Hepatocyte (in vitro differentiated cells): Measurements from ENCODE around the gene TRIM22. TPM values are rescaled to one million over a fixed set of nuclear protein-coding genes. Genes with fewer than 3 reads are reported as not detected.
"Not testable (repeated sequence)": the region's sequence is repeated elsewhere in the genome, so short reads cannot be mapped to it uniquely, and the experiment has no call there.

Source experiments
- DNase-seq: peaks from one replicate; pipeline ENCODE4 v3.0.0-alpha.2; 2016; ENCODE audit warnings: low spot score
- H2AFZ ChIP-seq: fragments of 200-600 bp; sonication (generic); 2 replicates; pipeline ENCODE4 v1.6.0; 2016; ENCODE audit warnings: antibody characterized with exemption, mild to moderate bottlenecking
- H3K27ac ChIP-seq: fragments of 200-600 bp; sonication (generic); 2 replicates; pipeline ENCODE4 v1.5.1; 2016; ENCODE audit warnings: mild to moderate bottlenecking
- H3K27me3 ChIP-seq: fragments of 200-600 bp; sonication (generic); 2 replicates; pipeline ENCODE4 v1.6.1; 2016
- H3K36me3 ChIP-seq: fragments of 200-600 bp; sonication (generic); replicated peaks from 2 replicates; pipeline ENCODE4 v1.5.1; 2016; ENCODE audit warnings: low read depth; ENCODE audit not compliant: insufficient read depth
- H3K4me1 ChIP-seq: fragments of 200-600 bp; sonication (generic); 2 replicates; pipeline ENCODE4 v1.5.1; 2016; ENCODE audit warnings: mild to moderate bottlenecking, moderate library complexity; ENCODE audit not compliant: insufficient read depth
- H3K4me2 ChIP-seq: fragments of 200-600 bp; sonication (generic); 2 replicates; pipeline ENCODE4 v1.6.0; 2016
- H3K4me3 ChIP-seq: fragments of 200-600 bp; sonication (generic); 2 replicates; pipeline ENCODE4 v1.5.1; 2016; ENCODE audit warnings: mild to moderate bottlenecking
- H3K79me2 ChIP-seq: fragments of 200-600 bp; sonication (generic); 2 replicates; pipeline ENCODE4 v1.6.0; 2017; ENCODE audit warnings: mild to moderate bottlenecking
- H3K9me2 ChIP-seq: fragments of 200-600 bp; sonication (generic); replicated peaks from 2 replicates; pipeline ENCODE4 v1.6.0; 2017; ENCODE audit warnings: mild to moderate bottlenecking; ENCODE audit not compliant: insufficient read depth
- H3K9me3 ChIP-seq: fragments of 200-600 bp; sonication (generic); 2 replicates; pipeline ENCODE4 v1.5.1; 2016; ENCODE audit warnings: low read depth, mild to moderate bottlenecking
- H4K20me1 ChIP-seq: fragments of 200-600 bp; sonication (generic); 2 replicates; pipeline ENCODE4 v1.6.0; 2016; ENCODE audit warnings: mild to moderate bottlenecking; ENCODE audit not compliant: insufficient read depth, poor library complexity, severe bottlenecking
- EZH2 ChIP-seq: fragments of 200-600 bp; sonication (generic); IDR thresholded peaks from 2 replicates; pipeline ENCODE4 v1.6.1; 2016; ENCODE audit warnings: antibody characterized with exemption, mild to moderate bottlenecking, borderline replicate concordance
- EZH2phosphoT487 ChIP-seq: fragments of 200-600 bp; sonication (generic); IDR thresholded peaks from one replicate; pipeline ENCODE4 v1.6.1; 2018; ENCODE audit warnings: antibody characterized with exemption, mild to moderate bottlenecking, low read depth, moderate library complexity; ENCODE audit not compliant: unreplicated experiment, severe bottlenecking
- WGBS: methylation state at CpG from one replicate; pipeline ENCODE4 v1.1.6; 2016; ENCODE audit warnings: low lambda C conversion rate; ENCODE audit errors: missing lambda C conversion rate; 5-methylcytosine and 5-hydroxymethylcytosine counted together
- polyA plus RNA-seq: library from polyadenylated mRNA; unstranded; fragments of >200 nt; fragmentation: Nextera tagmentation; extraction: Ambion mirVana; gene quantifications from 2 replicates; pipeline ENCODE4 v1.2.1, GENCODE V29; 2016
- total RNA-seq: library from RNA; depleted of rRNA; stranded (reverse); fragments of >200 nt; gene quantifications from 2 replicates; pipeline ENCODE4 v1.2.3, GENCODE V29; 2014
- TF ChIP-seq, protein P1 (sequence below): fragments of 200-600 bp; sonication (generic); IDR thresholded peaks from 2 replicates; pipeline ENCODE4 v1.5.1; 2016; ENCODE audit warnings: antibody characterized with exemption, mild to moderate bottlenecking; ENCODE audit not compliant: poor library complexity

TRIM22 gene
- total and polyA plus RNA-seq, 2 experiments from 2014 or later, result 9.3 to 15.4 TPM

DNA sequence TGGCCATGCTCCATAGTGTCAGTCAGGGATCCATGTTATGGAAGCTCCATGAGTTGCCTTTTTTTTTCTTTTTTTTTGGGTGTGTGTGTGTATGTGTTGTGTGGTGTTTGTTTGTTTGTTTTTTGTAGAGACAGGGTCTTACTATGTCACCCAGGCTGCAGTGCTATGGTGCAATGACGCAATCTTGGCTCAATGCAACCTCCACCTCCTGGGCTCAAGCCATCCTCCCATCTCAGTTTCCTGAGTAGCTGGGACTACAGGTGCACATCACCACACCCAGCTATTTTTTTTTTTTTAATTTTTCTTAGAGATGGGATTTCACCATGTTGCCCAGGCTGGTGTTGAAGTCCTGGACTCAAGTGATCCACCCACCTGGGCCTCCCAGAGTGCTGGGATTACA is 1.1 kb upstream of the TRIM22 start:
- DNase-seq, result no peak
- no peak overlapping the region for H3K27ac ChIP-seq
- H2AFZ ChIP-seq, result no peak overlapping the region
- TF ChIP-seq, protein P1, sequence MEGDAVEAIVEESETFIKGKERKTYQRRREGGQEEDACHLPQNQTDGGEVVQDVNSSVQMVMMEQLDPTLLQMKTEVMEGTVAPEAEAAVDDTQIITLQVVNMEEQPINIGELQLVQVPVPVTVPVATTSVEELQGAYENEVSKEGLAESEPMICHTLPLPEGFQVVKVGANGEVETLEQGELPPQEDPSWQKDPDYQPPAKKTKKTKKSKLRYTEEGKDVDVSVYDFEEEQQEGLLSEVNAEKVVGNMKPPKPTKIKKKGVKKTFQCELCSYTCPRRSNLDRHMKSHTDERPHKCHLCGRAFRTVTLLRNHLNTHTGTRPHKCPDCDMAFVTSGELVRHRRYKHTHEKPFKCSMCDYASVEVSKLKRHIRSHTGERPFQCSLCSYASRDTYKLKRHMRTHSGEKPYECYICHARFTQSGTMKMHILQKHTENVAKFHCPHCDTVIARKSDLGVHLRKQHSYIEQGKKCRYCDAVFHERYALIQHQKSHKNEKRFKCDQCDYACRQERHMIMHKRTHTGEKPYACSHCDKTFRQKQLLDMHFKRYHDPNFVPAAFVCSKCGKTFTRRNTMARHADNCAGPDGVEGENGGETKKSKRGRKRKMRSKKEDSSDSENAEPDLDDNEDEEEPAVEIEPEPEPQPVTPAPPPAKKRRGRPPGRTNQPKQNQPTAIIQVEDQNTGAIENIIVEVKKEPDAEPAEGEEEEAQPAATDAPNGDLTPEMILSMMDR, result no peak
- H3K36me3 ChIP-seq, result no peaks in the 10 kb centered on the region
- H3K79me2 ChIP-seq, result peaks cover 11% of the 10 kb centered on the region
- H3K4me3 ChIP-seq, result no peak overlapping the region
- H4K20me1 ChIP-seq, result no peaks in the 10 kb centered on the region
- no peaks in the 10 kb centered on the region for H3K9me3 ChIP-seq
- H3K9me2 ChIP-seq, result no peaks in the 10 kb centered on the region
- WGBS, result 95% methylated on average over 1 of the region's 1 CpG
- H3K27me3 ChIP-seq, result no peaks in the 10 kb centered on the region
- no peak overlapping the region for H3K4me2 ChIP-seq
- H3K4me1 ChIP-seq, result peaks cover 4% of the 10 kb centered on the region

DNA sequence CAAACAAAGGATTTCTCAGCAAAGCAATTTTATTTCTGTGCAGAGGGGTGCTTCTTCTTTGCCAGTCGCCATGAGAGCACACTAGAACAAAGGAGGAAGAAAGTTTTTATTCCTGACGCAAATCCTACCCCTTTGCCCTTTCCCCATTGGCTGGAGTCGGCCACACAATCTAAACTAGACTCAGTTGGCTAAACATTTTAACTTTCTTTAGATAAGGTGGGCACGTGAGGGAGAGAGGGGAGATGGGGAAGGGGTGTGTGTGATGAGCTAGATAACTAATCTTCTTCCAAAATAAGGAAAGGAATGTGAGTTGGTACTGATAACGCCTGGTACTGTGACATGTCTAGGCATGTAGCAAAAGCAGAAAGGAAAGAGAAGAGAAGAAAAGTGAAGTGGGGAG is 626 bp downstream of the TRIM22 start:
- H3K4me1 ChIP-seq, result peaks cover 4% of the 10 kb centered on the region
- H3K4me2 ChIP-seq, result peak overlapping the region; percentile 68
- H3K79me2 ChIP-seq, result peaks cover 3% of the 10 kb centered on the region
- H3K27me3 ChIP-seq, result no peaks in the 10 kb centered on the region
- no peaks in the 10 kb centered on the region for H3K9me2 ChIP-seq
- TF ChIP-seq, protein P1, result no peak
- no peak for TF ChIP-seq EZH2phosphoT487
- TF ChIP-seq EZH2, result no peak
- H4K20me1 ChIP-seq, result no peaks in the 10 kb centered on the region
- peak overlapping the region; percentile 80 for H3K27ac ChIP-seq
- no peak for DNase-seq
- H3K4me3 ChIP-seq, result no peak overlapping the region
- H3K36me3 ChIP-seq, result no peaks in the 10 kb centered on the region
- H2AFZ ChIP-seq, result peak overlapping the region; percentile 47
- H3K9me3 ChIP-seq, result no peaks in the 10 kb centered on the region
- WGBS, result 31% methylated on average over 5 of the region's 5 CpGs

DNA sequence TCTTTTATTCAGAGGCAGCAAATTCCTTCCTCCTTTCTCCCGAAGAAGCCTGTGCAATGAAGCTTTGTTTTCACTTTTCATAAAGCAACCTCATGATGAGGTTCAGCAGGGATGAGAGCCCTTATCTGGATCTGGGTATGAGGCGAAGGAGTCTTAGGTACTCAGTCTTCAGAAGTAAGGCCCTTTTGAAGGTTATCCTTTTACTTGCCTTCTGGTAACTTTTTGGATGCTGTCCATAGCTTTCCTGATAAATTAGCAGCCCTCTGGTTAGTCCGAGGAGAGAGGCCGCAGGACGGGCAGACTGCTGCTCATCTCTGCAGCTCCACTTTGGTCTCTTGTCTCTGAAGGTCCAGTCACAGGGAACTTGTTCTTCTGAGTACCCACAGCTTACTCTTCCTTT is 1.1 kb downstream of the TRIM22 start:
- DNase-seq, result no peak
- TF ChIP-seq EZH2phosphoT487 (no peak), EZH2 (no peak)
- TF ChIP-seq, protein P1, result no peak
- Histone ChIP-seq H3K36me3 (no peaks in the 10 kb centered on the region), H3K4me1 (peaks cover 4% of the 10 kb centered on the region), H3K4me2 (peak overlapping the region; percentile 68), H3K9me3 (no peaks in the 10 kb centered on the region), H3K4me3 (no peak overlapping the region), H3K27ac (peak overlapping the region; percentile 80), H3K9me2 (no peaks in the 10 kb centered on the region), H3K79me2 (peaks cover 3% of the 10 kb centered on the region), H2AFZ (peak overlapping the region; percentile 47), H4K20me1 (no peaks in the 10 kb centered on the region), H3K27me3 (no peaks in the 10 kb centered on the region)
- WGBS, result 78% methylated on average over 5 of the region's 5 CpGs

DNA sequence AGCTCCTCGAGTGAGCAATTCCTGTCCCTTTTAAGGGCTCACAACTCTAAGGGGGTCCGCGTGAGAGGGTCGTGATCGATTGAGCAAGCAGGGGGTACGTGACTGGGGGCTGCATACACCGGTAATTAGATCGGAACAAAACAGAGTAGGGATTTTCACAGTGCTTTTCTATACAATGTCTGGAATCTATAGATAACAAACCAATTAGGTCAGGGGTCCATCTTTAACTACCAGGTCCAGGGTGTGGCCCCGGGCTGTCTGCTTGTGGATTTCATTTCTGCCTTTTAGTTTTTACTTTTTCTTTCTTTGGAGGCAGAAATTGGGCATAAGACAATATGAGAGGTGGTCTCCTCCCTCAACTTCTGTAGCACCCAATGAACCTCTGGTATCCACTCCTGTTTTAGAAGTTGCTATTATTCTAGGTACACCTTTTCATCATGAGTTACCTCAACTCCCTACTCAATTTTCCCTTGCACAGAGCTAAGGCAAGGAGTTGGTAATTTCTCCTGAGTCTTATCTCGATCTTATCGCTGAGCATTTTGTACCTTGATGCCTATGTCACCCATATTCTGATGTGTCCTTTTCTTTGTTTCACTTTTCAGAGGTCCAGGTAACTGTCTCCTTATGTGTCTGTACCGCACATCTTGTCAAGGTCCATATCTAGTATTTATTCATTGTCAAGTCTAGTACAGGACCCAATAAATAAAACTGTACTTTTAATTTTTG is 1.8 kb downstream of the TRIM22 start:
- not testable (repeated sequence) for H3K79me2 ChIP-seq, H3K9me2 ChIP-seq, H3K4me3 ChIP-seq, H4K20me1 ChIP-seq, DNase-seq, H3K4me1 ChIP-seq, H3K27me3 ChIP-seq, H3K9me3 ChIP-seq, H3K36me3 ChIP-seq, H2AFZ ChIP-seq
- Histone ChIP-seq H3K4me2 (peak overlapping the region; percentile 68), H3K27ac (peak overlapping the region; percentile 80)
- 80% methylated on average over 12 of the region's 12 CpGs for WGBS
